PFSK-1 (cell line): ENCODE results near the gene NRXN3.

Experiments
- FOXP2 ChIP-seq: optimal IDR thresholded peaks from 2 replicates; pipeline ENCODE3; 2011; ENCODE audit warnings: borderline replicate concordance, control low read depth, inconsistent platforms; ENCODE audit not compliant: insufficient read depth; ENCODE audit errors: extremely low read length, extremely low read depth
- POLR2AphosphoS5 ChIP-seq: IDR thresholded peaks from 2 replicates; pipeline ENCODE4 v1.6.1; 2012; ENCODE audit warnings: low read depth, mild to moderate bottlenecking, control low read depth, low read length, moderate library complexity
- SIN3A ChIP-seq: IDR thresholded peaks from 2 replicates; pipeline ENCODE4 v1.6.1; 2012; ENCODE audit warnings: mild to moderate bottlenecking, low read length, moderate library complexity, borderline replicate concordance; ENCODE audit not compliant: insufficient read depth
- TAF1 ChIP-seq: IDR thresholded peaks from 2 replicates; pipeline ENCODE4 v1.6.1; 2012; ENCODE audit warnings: low read length, control low read depth, borderline replicate concordance; ENCODE audit not compliant: insufficient read depth
- TF ChIP-seq, protein P1 (sequence below), 2 experiments: IDR thresholded peaks; 2 replicates each; pipeline versions ENCODE4 v1.6.1 to v1.8.0; 2011 to 2012; ENCODE audit warnings: low read depth in 2 of 2, low read length in 2 of 2, control low read depth in 1 of 2, inconsistent platforms in 1 of 2, mild to moderate bottlenecking in 1 of 2, moderate library complexity in 1 of 2; ENCODE audit not compliant: insufficient read depth in 1 of 2

Gene NRXN3

DNA sequence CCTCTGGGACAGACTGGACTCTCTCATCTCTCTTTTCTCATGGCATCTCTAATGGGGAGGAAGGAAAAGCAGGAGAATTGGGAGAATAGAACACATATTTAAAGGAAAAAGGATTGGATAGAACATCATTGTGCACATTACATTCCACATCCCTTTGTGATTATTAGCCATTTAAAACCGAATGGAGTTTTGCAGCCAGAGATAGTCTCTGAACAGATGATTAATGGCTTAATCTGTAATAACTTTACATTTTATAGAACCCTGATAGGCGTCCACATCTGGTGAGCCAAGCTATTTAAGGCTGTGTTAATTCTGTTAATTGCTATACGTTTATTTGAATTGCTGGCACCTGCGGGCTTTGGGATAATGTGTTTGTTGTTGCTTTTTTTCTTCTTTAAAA, 487.3 kb downstream of the NRXN3 start:
- TF ChIP-seq SIN3A, result no peak
- TF ChIP-seq, protein P1, sequence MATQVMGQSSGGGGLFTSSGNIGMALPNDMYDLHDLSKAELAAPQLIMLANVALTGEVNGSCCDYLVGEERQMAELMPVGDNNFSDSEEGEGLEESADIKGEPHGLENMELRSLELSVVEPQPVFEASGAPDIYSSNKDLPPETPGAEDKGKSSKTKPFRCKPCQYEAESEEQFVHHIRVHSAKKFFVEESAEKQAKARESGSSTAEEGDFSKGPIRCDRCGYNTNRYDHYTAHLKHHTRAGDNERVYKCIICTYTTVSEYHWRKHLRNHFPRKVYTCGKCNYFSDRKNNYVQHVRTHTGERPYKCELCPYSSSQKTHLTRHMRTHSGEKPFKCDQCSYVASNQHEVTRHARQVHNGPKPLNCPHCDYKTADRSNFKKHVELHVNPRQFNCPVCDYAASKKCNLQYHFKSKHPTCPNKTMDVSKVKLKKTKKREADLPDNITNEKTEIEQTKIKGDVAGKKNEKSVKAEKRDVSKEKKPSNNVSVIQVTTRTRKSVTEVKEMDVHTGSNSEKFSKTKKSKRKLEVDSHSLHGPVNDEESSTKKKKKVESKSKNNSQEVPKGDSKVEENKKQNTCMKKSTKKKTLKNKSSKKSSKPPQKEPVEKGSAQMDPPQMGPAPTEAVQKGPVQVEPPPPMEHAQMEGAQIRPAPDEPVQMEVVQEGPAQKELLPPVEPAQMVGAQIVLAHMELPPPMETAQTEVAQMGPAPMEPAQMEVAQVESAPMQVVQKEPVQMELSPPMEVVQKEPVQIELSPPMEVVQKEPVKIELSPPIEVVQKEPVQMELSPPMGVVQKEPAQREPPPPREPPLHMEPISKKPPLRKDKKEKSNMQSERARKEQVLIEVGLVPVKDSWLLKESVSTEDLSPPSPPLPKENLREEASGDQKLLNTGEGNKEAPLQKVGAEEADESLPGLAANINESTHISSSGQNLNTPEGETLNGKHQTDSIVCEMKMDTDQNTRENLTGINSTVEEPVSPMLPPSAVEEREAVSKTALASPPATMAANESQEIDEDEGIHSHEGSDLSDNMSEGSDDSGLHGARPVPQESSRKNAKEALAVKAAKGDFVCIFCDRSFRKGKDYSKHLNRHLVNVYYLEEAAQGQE (IDR thresholded peaks at IDR 0.05; ENCODE audit: insufficient read depth in 1 of 2, low read depth in 2 of 2, low read length in 2 of 2), result no peak
- TF ChIP-seq TAF1, result no peak
- no peak for TF ChIP-seq FOXP2
- TF ChIP-seq POLR2AphosphoS5, result no peak

DNA sequence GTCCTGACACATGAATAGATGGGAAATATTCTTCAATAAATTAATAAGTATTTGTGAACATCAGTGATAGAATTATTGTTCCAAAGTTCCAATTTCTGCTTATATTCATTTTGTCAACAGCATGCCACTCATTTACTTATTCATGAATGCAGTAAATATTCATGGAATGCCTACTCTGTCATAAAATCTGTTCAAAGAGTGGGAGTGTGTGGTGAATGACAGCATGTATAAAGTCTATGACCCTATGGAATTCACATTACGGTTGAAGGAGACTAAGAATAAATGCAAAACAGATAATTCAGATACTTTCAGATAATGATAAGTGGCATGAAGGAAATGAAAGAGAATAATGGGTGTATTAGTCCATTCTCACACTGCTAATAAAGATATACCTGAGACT, 494.7 kb downstream of the NRXN3 start:
- TF ChIP-seq TAF1 (no peak), POLR2AphosphoS5 (no peak), FOXP2 (no peak), SIN3A (no peak)
- TF ChIP-seq, protein P1 (IDR thresholded peaks at IDR 0.05; ENCODE audit: insufficient read depth in 1 of 2, low read depth in 2 of 2, low read length in 2 of 2), result no peak

DNA sequence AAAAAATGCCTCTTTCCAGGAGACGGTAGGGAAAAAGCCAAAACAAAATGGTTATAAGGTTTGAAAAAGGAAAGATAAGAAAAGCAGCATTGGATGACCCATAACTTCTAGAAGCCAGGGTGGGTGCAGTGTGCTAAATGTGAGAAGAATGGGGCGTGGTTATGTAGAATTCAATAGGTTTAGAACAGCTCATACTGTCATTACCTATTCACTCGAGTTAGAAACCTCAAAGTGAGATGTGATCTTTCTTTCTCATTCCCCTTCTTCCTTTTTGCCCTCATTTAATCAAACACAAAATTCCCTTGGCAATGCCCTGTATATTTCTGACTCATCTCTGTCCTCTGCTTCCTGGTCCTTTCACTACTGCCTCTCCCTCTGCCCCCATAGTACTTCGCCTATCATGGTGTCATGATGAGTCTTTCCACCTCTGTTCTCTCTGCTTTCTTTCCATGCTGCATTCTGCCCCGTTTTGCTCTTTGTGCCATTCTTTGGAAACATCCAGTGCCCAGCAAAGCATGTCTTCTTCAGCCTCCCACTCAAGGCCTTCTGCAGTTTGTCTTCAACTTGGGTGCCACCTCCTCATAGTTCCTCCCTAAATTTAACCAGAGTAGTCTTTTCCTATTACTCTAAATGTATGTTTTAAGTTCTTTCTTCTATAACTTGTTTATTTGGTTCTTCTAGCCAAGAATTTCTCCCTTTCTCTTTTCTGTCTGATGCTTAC, 496.3 kb downstream of the NRXN3 start:
- TF ChIP-seq POLR2AphosphoS5, result no peak
- no peak for TF ChIP-seq SIN3A
- TF ChIP-seq FOXP2, result no peak
- TF ChIP-seq, protein P1 (IDR thresholded peaks at IDR 0.05; ENCODE audit: insufficient read depth in 1 of 2, low read depth in 2 of 2, low read length in 2 of 2), result no peak
- no peak for TF ChIP-seq TAF1

DNA sequence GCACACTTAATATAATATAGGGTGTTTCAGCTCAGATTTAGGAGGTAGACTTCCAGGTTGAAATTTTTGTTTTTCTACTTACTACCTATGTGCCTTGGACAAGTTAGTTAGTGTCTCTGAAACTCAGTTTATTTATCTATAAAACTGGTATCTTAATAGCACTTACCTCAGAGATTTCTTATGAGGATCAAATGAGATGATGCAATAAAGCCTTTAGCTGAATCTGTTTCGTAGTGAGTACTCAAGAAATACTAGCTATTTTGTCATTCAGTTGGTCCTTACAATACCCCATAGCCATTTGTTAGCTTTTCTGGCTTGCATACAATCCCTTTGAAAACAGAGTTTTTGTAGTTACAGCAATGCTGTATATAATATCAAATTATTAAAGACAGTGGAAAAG, 497.0 kb downstream of the NRXN3 start:
- TF ChIP-seq TAF1 (no peak), SIN3A (no peak)

DNA sequence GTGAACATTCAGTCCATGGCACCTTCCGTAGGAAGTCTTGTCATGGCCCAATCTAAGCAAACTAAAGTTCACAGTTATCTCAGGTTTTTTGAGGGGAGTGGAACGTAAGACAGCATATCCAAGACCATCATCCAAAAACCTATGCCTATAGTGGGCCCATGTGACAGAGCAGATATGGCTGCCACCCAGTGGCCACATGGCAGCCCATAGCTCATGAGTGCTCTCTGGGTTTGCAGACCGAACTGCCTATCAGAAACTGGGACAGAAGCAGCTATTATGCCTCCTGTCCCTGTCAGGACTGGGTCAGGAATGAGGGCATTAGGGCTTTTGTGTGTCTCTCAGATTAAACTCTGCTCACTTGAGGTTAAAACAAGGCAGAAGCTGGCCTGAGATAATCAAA, 503.7 kb downstream of the NRXN3 start:
- TF ChIP-seq SIN3A (no peak), TAF1 (no peak), FOXP2 (no peak), POLR2AphosphoS5 (no peak)
- TF ChIP-seq, protein P1 (IDR thresholded peaks at IDR 0.05; ENCODE audit: insufficient read depth in 1 of 2, low read depth in 2 of 2, low read length in 2 of 2), result no peak
